Right lung (tissue), 5 donors: ENCODE results near the gene RBM20. TPM values are rescaled to one million over a fixed set of nuclear protein-coding genes. Genes with fewer than 3 reads are reported as not detected.
"Not testable (repeated sequence)": the region's sequence is repeated elsewhere in the genome, so short reads cannot be mapped to it uniquely, and the experiment has no call there.

ENCODE experiments used
- DNase-seq, 2 donors: peaks; one replicate each; pipeline ENCODE4 v3.0.0-alpha.2; 2013
- polyA plus RNA-seq, 5 donors: library from polyadenylated mRNA; unstranded; fragments of 120-200 nt; gene quantifications; one replicate each; pipeline versions ENCODE4 v1.2.1 to v1.2.3, GENCODE V29; 2013; ENCODE audit warnings: inconsistent platforms in 1 of 5, low replicate concordance in 1 of 5; ENCODE audit not compliant: insufficient read length in 5 of 5, insufficient read depth in 1 of 5

The RBM20 gene
- polyA plus RNA-seq, 5 donors = 1.1 to 1.6 (median 1.4) TPM

DNA sequence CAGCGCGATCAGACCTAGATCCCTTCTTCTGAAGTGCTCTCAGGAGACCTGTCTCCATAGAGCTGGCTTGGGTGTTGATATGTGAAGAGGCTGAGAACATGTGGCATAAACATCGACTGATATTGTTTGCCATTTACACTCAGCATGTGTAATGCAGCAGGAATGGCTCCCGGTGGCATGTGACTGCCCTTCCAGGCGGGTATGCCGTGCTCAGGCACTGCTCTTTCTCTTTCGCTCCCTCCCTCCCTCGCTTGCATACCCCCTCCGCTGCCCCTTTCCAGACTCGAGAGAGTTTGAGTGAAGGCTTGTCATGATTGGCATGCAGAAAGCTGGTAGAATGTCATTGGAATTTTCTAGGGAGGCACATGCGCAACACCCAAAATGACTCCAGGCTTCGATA lies 120.2 kb downstream of the RBM20 start:
- DNase-seq = no peak

DNA sequence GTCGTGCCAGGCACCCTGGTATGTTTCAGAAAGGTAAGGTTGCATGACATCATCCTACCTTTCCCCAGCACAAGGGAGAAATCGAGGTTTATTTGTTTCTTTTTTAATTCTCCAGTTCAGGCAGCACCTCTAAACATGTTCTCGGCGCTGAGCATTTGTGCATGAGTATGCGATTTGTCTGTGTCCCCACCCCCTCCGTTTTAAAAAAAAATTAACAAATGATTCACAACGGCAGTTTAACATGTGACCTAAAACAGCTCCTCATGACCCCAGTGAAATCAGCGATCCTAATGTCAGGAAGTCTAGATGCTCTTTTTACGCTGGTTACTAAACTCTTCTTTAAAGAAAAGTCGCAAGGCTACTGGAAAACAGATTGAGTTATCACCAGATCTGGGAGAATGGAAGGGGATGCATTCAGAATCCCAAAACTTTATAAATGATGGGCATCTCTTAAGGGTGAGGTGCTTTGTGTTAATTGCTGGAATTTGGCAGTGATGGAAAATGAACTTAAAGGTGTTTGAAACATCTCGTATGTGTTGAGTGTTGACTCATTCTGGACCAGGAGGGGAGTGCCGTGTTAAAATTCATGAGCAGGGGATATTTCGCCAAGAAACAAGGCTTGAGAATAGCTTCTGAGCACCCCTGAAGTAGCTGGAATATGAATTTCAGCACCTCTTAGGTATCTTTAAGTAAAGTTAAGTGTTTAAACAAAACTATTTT lies 120.8 kb downstream of the RBM20 start:
- no peak for DNase-seq

DNA sequence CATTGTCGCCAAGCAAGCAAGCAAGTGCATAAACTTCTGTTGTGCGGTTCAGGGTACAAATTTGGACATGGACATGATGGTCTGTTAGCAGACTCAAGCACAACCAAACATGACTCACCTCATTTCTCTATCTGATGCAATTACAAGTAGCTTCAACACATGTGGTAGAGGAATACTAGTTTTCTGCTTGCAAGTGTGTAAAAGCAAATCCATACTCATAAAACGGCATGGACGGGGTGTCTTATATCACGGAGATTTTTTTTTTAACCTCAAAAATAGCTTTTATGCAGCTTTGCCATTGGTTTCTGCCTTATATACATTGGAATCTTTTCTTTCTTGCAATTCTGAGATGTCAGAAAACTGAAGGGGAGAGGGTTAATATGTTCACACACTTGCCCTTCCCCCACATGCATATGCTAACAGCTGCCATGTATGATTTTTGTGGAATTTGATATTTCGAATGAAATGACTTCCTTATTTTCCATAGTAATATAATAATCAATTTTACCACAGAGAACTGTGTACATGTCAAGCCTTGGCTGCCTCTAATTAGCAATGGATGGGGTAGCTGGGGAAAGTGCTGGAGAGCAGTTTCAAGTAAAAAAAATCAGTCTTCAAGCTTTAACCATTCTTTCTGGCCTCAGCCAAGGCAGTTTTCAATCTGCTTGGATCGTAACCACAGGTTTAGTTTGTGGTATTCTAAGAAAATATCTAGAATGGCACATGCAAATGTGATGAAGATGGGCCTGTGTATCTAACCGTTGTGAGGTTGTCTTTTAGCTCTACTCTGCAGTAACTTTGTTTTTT lies 121.6 kb downstream of the RBM20 start:
- no peak for DNase-seq

DNA sequence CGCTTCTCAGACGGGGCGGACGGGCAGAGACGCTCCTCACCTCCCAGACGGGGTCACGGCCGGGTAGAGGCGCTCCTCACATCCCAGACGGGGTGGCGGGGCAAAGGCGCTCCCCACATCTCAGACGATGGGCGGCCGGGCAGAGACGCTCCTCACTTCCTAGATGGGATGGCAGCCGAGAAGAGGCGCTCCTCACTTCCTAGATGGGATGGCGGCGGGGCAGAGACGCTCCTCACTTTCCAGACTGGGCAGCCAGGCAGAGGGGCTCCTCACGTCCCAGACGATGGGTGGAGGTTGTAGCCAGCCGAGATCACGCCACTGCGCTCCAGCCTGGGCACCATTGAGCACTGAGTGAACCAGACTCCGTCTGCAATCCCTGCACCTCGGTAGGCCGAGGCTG lies 123.5 kb downstream of the RBM20 start:
- not testable (repeated sequence) for DNase-seq

DNA sequence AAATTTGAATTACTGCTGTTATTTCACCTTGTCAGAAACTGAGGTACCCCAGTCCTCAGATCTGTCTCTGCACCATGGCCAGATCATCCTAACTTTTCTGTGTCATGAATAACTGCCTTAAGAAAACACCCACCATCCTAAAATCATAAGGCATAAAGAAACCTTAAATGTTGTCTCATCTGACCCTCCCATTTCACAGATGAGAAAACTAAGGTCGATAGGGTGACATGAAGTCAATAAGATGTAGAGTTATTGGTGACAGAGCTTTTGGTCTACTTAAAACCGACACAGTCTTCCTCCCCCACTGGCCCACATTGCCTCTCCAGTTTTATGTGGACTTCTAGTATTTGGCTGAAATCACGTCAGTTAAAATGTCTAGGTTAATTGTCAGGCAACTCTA lies 126.1 kb downstream of the RBM20 start:
- DNase-seq = no peak

DNA sequence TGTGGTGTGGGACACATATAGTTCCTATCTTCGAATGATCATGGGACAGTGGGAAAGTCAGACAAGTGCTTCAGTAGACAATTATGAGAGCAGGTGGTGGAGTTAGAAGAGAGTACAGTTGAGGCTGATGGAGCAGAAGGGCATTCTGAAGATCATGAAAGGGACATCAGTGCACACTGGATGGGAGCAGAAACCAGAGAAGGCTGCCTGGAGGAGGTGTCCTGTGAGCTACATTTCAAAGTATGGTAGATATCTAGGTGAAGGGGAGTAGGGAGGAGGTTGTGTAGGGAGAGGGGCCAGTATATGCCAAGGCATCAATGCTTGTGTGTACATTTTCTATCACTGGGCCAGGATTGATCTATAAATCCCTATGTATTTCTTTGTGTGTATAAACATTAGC lies 127.3 kb downstream of the RBM20 start:
- no peak for DNase-seq

DNA sequence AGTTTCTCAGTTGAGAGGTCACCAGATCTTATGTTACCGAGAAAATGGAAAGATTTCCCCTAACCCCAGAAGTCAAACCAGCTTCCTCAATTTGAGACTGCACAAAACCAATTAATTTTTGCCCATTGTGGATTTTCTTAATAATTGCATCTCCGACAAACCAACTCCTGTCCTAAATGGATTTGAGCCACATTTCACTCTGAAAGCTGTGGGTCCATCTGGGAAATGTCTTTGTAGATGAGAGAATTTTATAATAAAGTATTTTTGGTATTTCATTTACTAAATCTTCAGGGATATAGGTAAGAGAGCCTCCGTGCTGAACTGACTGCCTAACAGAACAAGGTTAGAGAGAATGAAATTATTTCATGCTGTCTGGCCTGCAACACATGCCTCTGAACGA lies 127.9 kb downstream of the RBM20 start:
- DNase-seq = no peak

DNA sequence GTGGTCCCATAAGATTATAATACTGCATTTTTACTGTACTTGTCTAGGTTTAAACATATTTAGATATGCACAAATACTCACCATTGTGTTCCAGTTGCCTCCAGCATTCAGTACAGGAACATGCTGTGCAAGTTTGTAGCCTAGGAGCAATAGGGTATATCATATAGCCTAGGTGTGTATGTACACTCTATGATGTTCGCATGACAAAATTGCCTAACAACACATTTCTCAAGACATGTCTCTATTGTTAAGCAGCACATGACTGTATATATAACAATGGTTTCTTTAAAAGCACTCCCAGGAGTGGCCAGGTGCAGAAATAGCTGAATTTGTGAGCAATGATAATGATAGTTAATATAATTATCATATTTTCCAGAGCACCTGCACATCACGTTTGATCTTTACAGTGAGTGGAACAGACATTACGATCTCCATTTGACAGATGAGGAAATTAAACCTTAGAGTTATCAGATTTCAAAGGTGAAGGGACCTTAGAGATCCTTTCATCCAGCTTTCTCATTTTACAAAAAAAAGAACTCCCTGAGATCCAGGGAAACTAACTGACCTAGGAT lies 128.4 kb downstream of the RBM20 start:
- DNase-seq = no peak

DNA sequence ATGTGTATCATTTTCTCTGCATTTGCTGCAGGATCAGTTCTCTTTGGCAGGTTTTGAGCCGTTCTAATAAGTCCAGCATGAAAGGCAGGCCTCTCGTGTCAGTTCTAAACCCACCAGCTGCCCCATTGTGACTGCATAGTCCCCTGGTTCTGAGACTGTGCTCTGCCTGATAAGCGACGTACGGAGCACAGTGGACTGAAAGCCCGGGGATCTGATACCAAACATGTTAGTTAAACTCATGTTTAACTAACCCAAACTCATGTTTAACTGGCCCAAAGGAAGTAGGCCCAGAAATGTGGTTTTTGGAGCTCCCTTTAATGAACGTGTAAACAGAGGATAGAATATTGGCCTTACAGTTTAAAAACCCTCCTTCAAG lies 129.5 kb downstream of the RBM20 start:
- DNase-seq = no peak

DNA sequence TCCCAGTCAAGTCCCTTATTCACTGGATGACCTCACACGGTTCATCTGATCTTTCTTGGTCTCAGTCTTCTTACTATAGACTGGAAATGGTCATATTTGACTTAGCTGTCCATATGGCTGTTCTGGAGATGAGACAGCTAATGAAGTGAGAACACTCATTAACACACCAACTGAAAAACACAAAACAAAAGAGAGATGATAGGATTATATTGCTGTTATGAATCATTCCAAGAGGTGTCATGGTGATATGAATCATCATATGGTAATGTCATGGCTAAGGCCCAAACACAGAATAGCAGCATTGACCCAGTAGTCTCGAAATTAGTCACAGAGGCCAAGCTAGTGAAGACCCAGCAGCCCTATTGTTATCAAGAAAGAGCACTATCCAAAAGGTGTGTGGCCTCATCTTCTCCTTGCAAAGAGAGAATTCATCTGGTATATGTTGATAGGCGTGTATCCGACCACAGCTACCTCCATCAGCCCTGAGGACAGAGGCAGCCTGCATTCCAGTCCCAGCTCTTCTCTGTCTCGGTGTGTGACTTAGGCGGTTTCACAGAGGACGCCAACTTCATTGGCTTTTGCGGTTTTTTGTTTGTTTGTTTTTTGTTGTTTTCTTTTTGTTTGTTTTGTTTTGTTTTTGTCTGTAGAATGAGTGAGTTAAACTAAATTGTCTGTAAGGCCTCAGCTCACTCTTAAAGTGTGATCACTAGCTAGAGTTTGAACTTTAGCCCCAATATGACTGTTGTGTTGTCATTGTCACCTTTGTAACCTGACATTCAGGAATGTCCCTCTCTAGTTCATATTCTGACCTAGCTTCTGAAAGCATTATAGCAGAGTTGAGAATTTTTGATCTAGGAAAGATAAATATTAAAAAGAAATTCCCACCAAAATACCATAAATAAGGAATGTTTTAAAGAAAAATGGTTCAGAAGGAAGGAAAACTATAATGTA lies 130.2 kb downstream of the RBM20 start:
- no peak for DNase-seq

DNA sequence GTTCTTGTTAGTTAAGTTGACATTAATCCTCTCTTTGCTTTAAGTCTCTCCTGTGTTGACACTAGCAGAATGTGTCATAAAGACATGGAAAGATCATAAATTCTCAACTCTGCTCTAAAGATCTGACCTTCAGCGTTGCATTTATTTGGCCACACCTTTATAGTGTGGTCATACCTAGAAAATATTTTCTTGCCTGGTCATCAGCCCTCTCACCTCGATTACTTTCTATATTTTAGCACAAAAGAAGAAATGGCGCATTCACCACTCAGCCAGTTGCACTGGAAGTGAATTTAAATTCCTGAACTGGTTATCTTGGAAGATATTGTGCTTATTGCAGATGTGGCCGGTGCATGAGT lies 130.9 kb downstream of the RBM20 start:
- DNase-seq = no peak

DNA sequence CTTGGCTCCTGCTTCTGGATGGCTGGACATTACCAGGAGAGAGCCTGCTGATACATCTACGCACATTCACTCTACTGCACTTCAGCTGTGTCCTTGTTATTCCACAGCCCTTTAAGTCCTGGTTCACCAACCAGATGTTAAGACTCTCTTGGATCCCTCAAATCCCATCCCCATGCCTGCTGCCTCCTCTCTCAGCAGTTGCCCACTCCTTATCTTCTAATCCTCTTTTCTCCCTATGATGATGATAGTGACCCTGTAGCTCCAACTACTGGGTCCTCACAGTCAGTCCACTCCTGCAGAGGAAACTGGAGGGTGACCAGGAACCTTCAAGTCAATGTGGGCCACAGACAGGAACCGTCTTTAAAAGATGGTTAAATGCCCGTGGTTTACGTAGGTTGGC lies 131.3 kb downstream of the RBM20 start:
- no peak for DNase-seq

DNA sequence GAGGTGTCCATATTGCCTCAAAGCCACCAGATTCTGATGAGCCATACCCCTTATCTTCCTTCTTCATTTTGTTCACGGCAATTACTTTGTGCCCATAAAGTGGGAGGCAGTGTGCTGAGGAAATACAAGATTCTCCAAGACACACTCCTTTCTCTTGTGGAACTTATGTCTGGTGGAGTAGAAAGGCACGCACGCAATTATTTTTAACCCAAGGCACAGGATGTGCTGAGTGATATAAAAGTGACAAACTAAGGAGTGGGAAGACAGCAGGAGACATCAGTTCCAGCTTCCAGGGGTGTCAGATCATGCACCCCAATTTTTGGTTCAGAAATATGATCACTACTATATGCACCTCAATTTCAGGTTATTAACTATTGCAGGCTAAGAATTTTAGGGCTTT lies 132.9 kb downstream of the RBM20 start:
- DNase-seq = no peak

DNA sequence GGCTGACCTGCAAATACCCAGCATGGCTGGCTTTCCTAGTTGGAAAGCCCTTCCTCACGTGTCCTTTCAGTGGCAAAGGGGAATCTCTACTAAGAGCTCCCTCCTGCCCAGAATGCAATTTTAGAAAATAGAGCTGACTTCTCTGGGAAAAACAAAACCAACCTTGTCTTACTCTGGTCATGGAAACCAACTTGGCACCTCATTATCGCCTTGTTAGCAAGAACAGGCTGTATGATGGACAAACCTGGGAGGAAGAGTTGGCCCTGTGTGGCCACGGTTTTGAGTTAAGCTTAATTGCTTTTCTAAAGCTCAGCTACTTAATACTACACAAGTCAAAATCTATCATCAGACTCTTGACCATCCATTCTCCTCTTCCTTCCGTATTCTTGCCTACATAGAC lies 133.5 kb downstream of the RBM20 start:
- no peak for DNase-seq

DNA sequence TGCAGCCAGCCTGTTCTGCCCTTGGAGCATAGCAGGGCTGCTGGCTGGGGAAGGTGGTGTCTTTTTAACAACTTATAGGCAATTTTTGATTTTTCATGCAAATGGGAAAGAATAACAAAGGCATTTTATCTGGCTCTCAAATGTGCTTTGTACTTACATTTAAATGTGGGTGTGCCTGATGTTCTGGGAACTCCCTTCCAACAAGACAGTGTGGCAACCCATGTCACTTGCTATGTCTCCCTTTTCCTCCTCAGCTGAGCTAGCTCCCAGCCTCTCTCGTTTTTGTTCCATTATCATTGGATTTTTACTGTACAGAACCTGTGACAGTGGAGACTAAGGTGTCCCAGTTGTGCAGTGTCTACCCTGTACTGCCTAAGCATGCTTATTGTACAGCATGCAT lies 134.1 kb downstream of the RBM20 start:
- DNase-seq = no peak

DNA sequence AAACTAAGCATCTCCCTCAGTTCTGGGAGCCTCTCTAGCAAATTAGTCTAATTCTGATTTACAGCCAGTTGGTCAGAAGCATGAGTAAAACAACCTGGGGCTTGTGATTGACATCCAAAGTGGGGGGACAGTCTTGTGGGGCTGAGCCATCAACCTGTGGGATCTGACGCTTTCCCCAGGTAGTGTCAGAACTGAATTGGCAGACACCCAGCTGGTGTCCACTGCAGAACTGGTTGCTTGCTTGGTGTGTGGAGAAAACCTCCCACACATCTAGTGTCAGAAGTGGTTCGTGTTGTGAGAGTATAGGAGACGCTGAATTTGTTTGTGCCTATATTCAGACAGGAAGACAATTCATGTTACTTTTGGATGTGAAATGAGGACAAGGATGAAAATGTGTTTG lies 135.4 kb downstream of the RBM20 start:
- no peak for DNase-seq

DNA sequence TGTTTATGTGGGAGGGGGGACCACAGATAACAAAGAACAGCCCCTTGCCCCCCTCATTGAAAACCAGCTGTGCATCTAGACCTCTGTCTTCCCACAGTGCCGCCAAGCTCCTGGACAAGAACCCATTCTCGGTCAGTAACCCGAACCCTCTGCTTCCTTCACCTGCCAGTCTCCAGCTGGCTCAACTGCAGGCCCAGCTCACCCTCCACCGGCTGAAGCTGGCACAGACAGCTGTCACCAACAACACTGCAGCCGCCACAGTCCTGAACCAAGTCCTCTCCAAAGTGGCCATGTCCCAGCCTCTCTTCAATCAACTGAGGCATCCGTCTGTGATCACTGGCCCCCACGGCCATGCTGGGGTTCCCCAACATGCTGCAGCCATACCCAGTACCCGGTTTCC lies 136.6 kb downstream of the RBM20 start:
- no peak for DNase-seq

DNA sequence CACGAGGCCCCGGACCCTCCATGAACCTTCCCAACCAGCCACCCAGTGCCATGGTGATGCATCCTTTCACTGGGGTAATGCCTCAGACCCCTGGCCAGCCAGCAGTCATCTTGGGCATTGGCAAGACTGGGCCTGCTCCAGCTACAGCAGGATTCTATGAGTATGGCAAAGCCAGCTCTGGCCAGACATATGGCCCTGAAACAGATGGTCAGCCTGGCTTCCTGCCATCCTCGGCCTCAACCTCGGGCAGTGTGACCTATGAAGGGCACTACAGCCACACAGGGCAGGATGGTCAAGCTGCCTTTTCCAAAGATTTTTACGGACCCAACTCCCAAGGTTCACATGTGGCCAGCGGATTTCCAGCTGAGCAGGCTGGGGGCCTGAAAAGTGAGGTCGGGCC lies 137.0 kb downstream of the RBM20 start:
- DNase-seq = no peak

DNA sequence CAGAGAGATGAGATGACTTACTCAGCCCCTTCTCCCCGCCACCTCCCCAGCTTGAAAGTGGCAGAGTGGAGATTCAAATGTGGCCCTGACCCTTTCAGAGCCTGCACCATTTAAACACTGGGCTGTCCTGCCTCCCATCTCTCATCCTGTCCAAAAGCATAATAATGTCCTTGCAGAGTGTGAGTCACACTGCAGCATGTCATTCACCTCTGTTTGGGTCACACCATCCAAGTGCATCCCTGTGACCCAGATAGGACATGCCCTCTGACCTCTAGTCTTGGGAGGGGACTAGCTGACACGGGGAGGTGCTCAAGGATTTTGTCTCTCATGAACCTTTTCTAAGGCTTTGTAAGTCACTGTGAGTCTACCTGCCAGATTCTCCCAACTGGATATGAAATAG lies 138.5 kb downstream of the RBM20 start:
- no peak for DNase-seq

DNA sequence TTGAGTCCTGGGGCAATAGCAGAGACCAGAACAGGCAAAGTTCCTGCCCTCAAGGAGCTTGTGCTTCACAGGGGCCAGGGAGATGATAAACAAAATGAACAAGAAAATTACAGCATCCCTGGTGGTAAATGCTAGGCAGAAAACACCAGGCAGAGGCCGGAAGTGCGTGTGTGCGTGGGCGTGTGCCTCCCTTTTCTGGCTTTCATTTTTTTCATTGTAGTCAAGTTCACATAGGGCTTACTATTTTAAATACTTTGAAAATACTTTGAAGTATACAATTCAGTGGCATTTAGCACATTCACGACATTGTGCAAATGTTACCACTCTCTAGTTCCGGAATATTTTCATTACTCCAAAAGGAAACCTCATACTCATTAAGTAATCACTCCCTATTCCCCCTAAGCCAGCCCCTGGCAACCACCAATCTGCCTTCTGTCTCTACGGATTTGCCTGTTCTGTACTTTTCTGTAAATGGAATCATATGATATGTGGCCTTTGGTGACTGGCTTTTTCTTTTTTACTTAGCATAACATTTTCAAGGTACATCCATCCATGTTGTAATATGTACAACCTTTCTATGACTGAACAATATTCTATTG lies 139.5 kb downstream of the RBM20 start:
- DNase-seq = no peak

DNA sequence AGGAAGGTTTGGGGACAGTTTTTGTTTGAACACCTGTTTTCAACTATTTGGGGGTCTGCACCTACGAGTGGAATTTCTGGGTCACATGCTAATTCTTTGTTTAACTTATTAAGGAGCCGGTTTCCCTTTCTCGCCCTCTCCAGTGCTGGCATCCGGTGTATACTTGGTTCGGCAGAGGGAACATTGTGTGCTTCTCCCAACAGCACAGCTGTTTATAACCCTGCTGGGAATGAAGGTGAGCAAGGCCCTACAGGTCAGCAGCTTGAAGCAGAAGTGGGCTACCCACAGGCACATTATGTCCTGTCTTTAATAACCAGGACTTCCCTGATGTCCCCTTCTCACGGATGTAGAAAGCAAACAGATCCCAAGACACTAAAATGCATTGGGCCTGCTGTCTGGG lies 140.1 kb downstream of the RBM20 start:
- no peak for DNase-seq

DNA sequence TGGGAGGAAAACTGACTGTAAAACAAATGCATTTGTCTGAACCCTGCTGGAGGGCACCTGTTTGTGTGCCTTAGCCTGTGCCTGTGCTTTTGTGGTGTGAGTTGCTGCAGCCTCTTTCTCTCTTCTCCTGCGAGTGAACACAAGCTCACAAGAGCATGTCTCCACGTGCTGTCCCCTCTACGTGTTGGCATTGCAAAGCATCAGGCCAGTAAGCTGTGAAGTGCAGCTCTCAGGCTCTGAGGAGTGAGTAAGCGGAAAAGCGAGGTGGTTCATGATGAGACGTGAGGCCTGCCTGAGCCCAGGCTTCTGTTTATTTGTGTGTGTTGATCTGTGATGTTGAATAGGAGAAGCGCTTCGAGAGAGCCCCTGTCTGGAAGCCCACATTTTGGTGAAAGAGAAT lies 142.0 kb downstream of the RBM20 start:
- DNase-seq = no peak
